ENCODE results near the gene FRYL. TPM values are rescaled to one million over a fixed set of nuclear protein-coding genes. Genes with fewer than 3 reads are reported as not detected.

Gene FRYL
- total RNA-seq, 1 donor from 2014 or later: 50.0 TPM

- TF ChIP-seq, protein P1, sequence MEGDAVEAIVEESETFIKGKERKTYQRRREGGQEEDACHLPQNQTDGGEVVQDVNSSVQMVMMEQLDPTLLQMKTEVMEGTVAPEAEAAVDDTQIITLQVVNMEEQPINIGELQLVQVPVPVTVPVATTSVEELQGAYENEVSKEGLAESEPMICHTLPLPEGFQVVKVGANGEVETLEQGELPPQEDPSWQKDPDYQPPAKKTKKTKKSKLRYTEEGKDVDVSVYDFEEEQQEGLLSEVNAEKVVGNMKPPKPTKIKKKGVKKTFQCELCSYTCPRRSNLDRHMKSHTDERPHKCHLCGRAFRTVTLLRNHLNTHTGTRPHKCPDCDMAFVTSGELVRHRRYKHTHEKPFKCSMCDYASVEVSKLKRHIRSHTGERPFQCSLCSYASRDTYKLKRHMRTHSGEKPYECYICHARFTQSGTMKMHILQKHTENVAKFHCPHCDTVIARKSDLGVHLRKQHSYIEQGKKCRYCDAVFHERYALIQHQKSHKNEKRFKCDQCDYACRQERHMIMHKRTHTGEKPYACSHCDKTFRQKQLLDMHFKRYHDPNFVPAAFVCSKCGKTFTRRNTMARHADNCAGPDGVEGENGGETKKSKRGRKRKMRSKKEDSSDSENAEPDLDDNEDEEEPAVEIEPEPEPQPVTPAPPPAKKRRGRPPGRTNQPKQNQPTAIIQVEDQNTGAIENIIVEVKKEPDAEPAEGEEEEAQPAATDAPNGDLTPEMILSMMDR (conservative IDR thresholded peaks at IDR 0.05): no peak
- no peak for DNase-seq (ENCODE audit: extremely low spot score, unreplicated experiment)
- Mint-ChIP-seq H3K4me3 (no peak overlapping the region), H3K36me3 (peaks cover 14% of the 10 kb centered on the region), H3K9me3 (no peaks in the 10 kb centered on the region), H3K4me1 (ENCODE audit: unreplicated experiment) (peaks cover 55% of the 10 kb centered on the region), H3K27ac (no peak overlapping the region), H3K27me3 (no peaks in the 10 kb centered on the region)
These were observed 5.0 kb downstream of the FRYL start for GRCh38 chr4:48774760-48775710.

DNA sequence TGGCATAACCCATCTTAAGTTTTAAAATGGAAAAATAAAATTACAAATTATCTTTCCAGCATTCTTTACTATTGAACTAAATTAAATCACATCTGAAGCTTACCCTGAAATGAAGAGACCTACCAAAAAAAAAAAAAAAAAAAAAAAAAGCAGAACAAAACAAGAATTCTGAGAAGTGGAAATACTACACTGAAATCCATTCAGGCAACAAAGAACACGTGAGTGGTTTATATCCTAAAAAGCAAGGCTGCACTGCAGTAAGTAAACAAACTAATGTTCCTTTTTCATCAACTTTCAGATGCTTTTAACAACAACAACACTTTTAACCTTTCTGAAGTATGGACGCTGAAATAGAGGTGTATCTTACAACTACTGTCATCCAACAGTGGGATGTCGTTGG is 7.5 kb downstream of the FRYL start:
- Mint-ChIP-seq H3K4me3 (no peak overlapping the region), H3K9me3 (peaks cover 4% of the 10 kb centered on the region), H3K27me3 (no peaks in the 10 kb centered on the region), H3K36me3 (peaks cover 18% of the 10 kb centered on the region), H3K4me1 (ENCODE audit: unreplicated experiment) (peaks cover 43% of the 10 kb centered on the region), H3K27ac (no peak overlapping the region)
- DNase-seq (ENCODE audit: extremely low spot score, unreplicated experiment): no peak
- TF ChIP-seq, protein P1 (conservative IDR thresholded peaks at IDR 0.05): no peak

DNA sequence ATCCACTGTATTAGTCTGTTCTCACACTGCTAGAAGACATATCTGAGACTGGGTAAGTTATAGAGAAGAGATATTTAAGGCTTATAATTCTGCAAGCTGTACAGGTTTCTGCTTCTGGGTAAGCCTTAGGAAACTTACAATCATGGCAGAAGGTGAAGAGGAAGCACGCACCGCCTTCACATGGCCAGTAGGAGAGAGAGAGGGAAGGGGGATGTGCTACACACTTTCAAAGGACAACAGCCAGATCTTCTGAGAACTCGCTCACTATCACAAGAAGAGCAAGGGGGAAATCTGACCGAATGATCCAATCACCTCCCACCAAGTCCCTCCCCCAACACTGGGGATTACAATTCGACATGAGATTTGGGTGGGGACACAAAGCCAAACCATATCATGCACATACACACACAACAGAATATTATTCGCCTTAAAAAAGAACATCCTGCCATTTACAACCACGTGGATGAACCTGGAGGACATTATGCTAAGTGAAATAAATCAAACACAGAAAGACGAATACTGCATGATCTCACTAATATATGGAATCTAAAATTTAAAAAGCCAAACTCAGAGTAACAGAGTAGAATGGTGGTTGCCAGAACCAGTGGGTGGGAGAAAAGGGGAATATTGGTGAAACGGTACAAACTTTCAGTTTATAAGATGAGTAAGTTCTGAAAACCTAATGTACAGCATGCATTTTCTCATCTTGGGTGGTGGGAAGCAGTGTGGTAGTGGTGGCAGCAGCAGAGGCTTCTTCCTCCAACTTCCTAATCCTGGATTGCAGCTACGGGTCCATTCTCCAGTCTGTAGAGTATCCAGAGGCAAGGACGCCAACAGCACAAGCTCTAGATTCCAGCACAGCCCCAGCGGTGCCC is 12.8 kb downstream of the FRYL start:
- H3K27ac Mint-ChIP-seq: no peak overlapping the region
- peaks cover 20% of the 10 kb centered on the region for H3K36me3 Mint-ChIP-seq
- no peak for DNase-seq (ENCODE audit: extremely low spot score, unreplicated experiment)
- peaks cover 10% of the 10 kb centered on the region for H3K9me3 Mint-ChIP-seq
- no peak overlapping the region for H3K4me3 Mint-ChIP-seq
- H3K4me1 Mint-ChIP-seq (ENCODE audit: unreplicated experiment): peaks cover 6% of the 10 kb centered on the region
- TF ChIP-seq, protein P1 (conservative IDR thresholded peaks at IDR 0.05): peak; percentile 50
- no peaks in the 10 kb centered on the region for H3K27me3 Mint-ChIP-seq

- Mint-ChIP-seq H3K27ac (no peak overlapping the region), H3K4me3 (no peak overlapping the region), H3K9me3 (peaks cover 10% of the 10 kb centered on the region), H3K36me3 (peaks cover 21% of the 10 kb centered on the region), H3K27me3 (no peaks in the 10 kb centered on the region), H3K4me1 (ENCODE audit: unreplicated experiment) (peaks cover 4% of the 10 kb centered on the region)
- DNase-seq (ENCODE audit: extremely low spot score, unreplicated experiment): no peak
- TF ChIP-seq, protein P1 (conservative IDR thresholded peaks at IDR 0.05): no peak
These were observed 13.8 kb downstream of the FRYL start for GRCh38 chr4:48766131-48766792.

DNA sequence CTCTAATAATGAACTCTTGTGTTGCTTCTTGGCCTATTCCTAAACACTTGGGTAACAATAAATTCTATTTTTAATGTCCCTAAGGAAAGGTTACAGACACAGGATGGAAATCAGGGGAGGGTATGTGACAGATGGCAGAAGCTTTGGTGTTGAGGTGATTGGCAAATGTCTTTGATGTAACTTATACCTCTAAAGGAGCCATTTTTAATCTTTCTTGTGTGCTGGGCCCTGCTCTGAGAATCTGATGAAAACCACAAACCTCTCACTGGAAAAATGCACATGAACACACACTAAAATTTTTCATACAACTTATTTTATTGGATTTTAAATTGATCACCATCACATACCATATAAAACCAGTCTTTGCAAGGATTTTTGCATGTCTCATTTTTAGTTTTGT is 17.7 kb downstream of the FRYL start:
- no peak overlapping the region for H3K4me3 Mint-ChIP-seq
- peaks cover 20% of the 10 kb centered on the region for H3K36me3 Mint-ChIP-seq
- no peak overlapping the region for H3K27ac Mint-ChIP-seq
- H3K9me3 Mint-ChIP-seq: peaks cover 6% of the 10 kb centered on the region
- TF ChIP-seq, protein P1 (conservative IDR thresholded peaks at IDR 0.05): no peak
- no peaks in the 10 kb centered on the region for H3K4me1 Mint-ChIP-seq (ENCODE audit: unreplicated experiment)
- DNase-seq (ENCODE audit: extremely low spot score, unreplicated experiment): no peak
- H3K27me3 Mint-ChIP-seq: no peaks in the 10 kb centered on the region
